Endothelial cell of umbilical vein (primary cell): ENCODE measurements around the gene TET2. TPM values are rescaled to one million over a fixed set of nuclear protein-coding genes. Genes with fewer than 3 reads are reported as not detected.

Source experiments
- BruUV-seq: library from RNA; stranded (reverse); fragments of 400-500 nt; replicated peaks from 2 replicates; lab custom pipeline; 2021; lab: Mats Ljungman, UMichigan
- CTCF ChIA-PET: fragments of 300-600, 350-600 bp; sonication (Branson Sonifier 250); formaldehyde crosslinking; loops from one replicate; lab custom pipeline; 2021; ENCODE audit warnings: antibody characterized with exemption, inconsistent platforms; lab: Charles Lee
- POLR2A ChIA-PET: fragments of 300-600, 350-600 bp; sonication (Branson Sonifier 250); formaldehyde crosslinking; loops from one replicate; lab custom pipeline; 2021; ENCODE audit warnings: antibody characterized with exemption, inconsistent platforms; lab: Charles Lee
- DNase-seq: peaks from one replicate; pipeline ENCODE4 v3.0.0-alpha.2; 2011; ENCODE audit warnings: low read depth, low spot score
- FAIRE-seq: peaks from 2 replicates; lab custom pipeline; 2011; peaks lifted over from hg19 to GRCh38; lab: Jason Lieb, UNC
- H2AFZ ChIP-seq: 2 replicates; pipeline ENCODE4 v1.6.0; 2012; ENCODE audit warnings: low read depth, low read length, control low read depth, inconsistent platforms
- H3K27ac ChIP-seq: 2 replicates; pipeline ENCODE4 v1.5.1; 2011; ENCODE audit warnings: low read depth, mild to moderate bottlenecking, control low read depth, low read length, moderate library complexity; ENCODE audit not compliant: insufficient read depth
- H3K27me3 ChIP-seq, 2 experiments: 2 replicates each; pipeline versions ENCODE4 v1.6.0 to v1.6.1; 2011; ENCODE audit warnings: low read length in 2 of 2, mixed read lengths in 1 of 2; ENCODE audit not compliant: control insufficient read depth in 2 of 2, insufficient read depth in 2 of 2
- H3K36me3 ChIP-seq, 2 experiments: 2 replicates in 1 of 2; 3 replicates in 1 of 2; pipeline ENCODE4 v1.5.1; 2011; ENCODE audit warnings: low read length in 2 of 2, mild to moderate bottlenecking in 1 of 2, moderate library complexity in 1 of 2; ENCODE audit not compliant: control insufficient read depth in 2 of 2, insufficient read depth in 2 of 2; ENCODE audit errors: extremely low read depth in 1 of 2
- H3K4me1 ChIP-seq: 3 replicates; pipeline ENCODE4 v1.5.1; 2011; ENCODE audit warnings: mild to moderate bottlenecking, low read length; ENCODE audit not compliant: control insufficient read depth, insufficient read depth; ENCODE audit errors: extremely low read depth
- H3K4me2 ChIP-seq: 2 replicates; pipeline ENCODE4 v1.6.1; 2011; ENCODE audit warnings: low read length, control low read depth, mixed read lengths; ENCODE audit not compliant: insufficient read depth
- H3K4me3 ChIP-seq, 3 experiments: fragments of 200-600 bp in 1 of 3; sonication (generic), shearing (Covaris generic) in 1 of 3; replicated peaks in 1 of 3; 2 replicates each; pipeline ENCODE4 v1.5.1; 2011 to 2016; ENCODE audit warnings: control low read depth in 3 of 3, low read length in 3 of 3, mild to moderate bottlenecking in 2 of 3, inconsistent platforms in 1 of 3, low read depth in 1 of 3, moderate library complexity in 1 of 3; ENCODE audit not compliant: insufficient read depth in 1 of 3
- H3K79me2 ChIP-seq: 2 replicates; pipeline ENCODE4 v1.6.0; 2012; ENCODE audit warnings: low read length, inconsistent platforms; ENCODE audit not compliant: control insufficient read depth, insufficient read depth
- H3K9ac ChIP-seq: replicated peaks from 2 replicates; pipeline ENCODE3; 2011; ENCODE audit warnings: low read length, control low read depth; ENCODE audit not compliant: insufficient read depth; ENCODE audit errors: extremely low read depth
- H3K9me1 ChIP-seq: replicated peaks from 3 replicates; pipeline ENCODE4 v1.6.0; 2011; ENCODE audit warnings: mild to moderate bottlenecking, low read length; ENCODE audit not compliant: control insufficient read depth, insufficient read depth; ENCODE audit errors: extremely low read depth
- H3K9me3 ChIP-seq: replicated peaks from 2 replicates; pipeline ENCODE4 v1.5.1; 2012; ENCODE audit warnings: low read length, inconsistent platforms; ENCODE audit not compliant: control insufficient read depth, insufficient read depth
- H4K20me1 ChIP-seq: replicated peaks from 2 replicates; pipeline ENCODE3; 2011; ENCODE audit warnings: mild to moderate bottlenecking, low read length; ENCODE audit not compliant: control insufficient read depth, insufficient read depth; ENCODE audit errors: extremely low read depth
- EZH2 ChIP-seq: IDR thresholded peaks from 2 replicates; pipeline ENCODE4 v1.6.1; 2012; ENCODE audit warnings: borderline replicate concordance, low read depth, mild to moderate bottlenecking, moderate library complexity, low read length, inconsistent platforms; ENCODE audit not compliant: severe bottlenecking
- FOS ChIP-seq: IDR thresholded peaks from 2 replicates; pipeline ENCODE4 v1.6.1; 2011; ENCODE audit warnings: mild to moderate bottlenecking, low read length, moderate library complexity, borderline replicate concordance; ENCODE audit not compliant: insufficient read depth
- GATA2 ChIP-seq: IDR thresholded peaks from 2 replicates; pipeline ENCODE4 v1.7.0; 2011; ENCODE audit warnings: low read depth, mild to moderate bottlenecking, moderate library complexity, mixed read lengths, low read length; ENCODE audit not compliant: insufficient read length, insufficient read depth
- JUN ChIP-seq: IDR thresholded peaks from 2 replicates; pipeline ENCODE4 v1.6.1; 2011; ENCODE audit warnings: borderline replicate concordance, low read depth; ENCODE audit not compliant: insufficient read length, insufficient read depth
- MYC ChIP-seq: IDR thresholded peaks from one replicate; pipeline ENCODE4 v1.6.1; 2011; ENCODE audit warnings: mild to moderate bottlenecking, low read depth, low read length
- POLR2A ChIP-seq: IDR thresholded peaks from 2 replicates; pipeline ENCODE4 v1.6.1; 2012; ENCODE audit warnings: low read depth, mild to moderate bottlenecking, control low read depth, low read length
- POLR2AphosphoS5 ChIP-seq: IDR thresholded peaks from 2 replicates; pipeline ENCODE4 v1.6.1; 2012; ENCODE audit warnings: low read depth, mild to moderate bottlenecking, control low read depth, low read length, moderate library complexity; ENCODE audit not compliant: insufficient read depth
- dilution Hi-C: fragments of 300-500 bp; cut with MboI; formaldehyde crosslinking; loops from one replicate; pipeline ENCODE4 v1.15.0; 2019; ENCODE audit warnings: low sequenced_read_pairs; ENCODE audit not compliant: extremely low pct_ligation_motif_present
- intact Hi-C: fragments of 100-400 bp; cut with micrococcal nuclease; formaldehyde crosslinking; loops from one replicate; pipeline ENCODE4 v1.10.0; 2022
- polyA plus RNA-seq, 4 experiments: library from polyadenylated mRNA; depleted of rRNA in 3 of 4; stranded (reverse) in 3 of 4; unstranded in 1 of 4; fragments of >200 nt; gene quantifications; 2 replicates each; pipeline versions ENCODE4 v1.2.1 to v1.2.3, GENCODE V29; 2011 to 2012; ENCODE audit warnings: missing spikeins in 1 of 4
- total RNA-seq: library from RNA; stranded (reverse); gene quantifications from 2 replicates; pipeline ENCODE4 v1.2.3, GENCODE V29; 2021
- TF ChIP-seq, protein P1 (sequence below): IDR thresholded peaks from 2 replicates; pipeline ENCODE4 v1.6.1; 2011; ENCODE audit not compliant: insufficient read depth, insufficient read length
- TF ChIP-seq, protein P2 (sequence below), 2 donors: IDR thresholded peaks; 1 replicate in 1 of 2; 2 replicates in 1 of 2; pipeline ENCODE4 v1.5.1; 2011; ENCODE audit warnings: low read length in 2 of 2, mild to moderate bottlenecking in 2 of 2, moderate library complexity in 2 of 2, control low read depth in 1 of 2, inconsistent platforms in 1 of 2, low read depth in 1 of 2; ENCODE audit not compliant: insufficient read depth in 1 of 2; ENCODE audit errors: extremely low read depth in 1 of 2

TET2 gene
- total and polyA plus RNA-seq, 2 donors (not counting 3 experiments of a cell fraction or from before 2014, with no cell fraction given), result 4.8 to 17.5 TPM

DNA sequence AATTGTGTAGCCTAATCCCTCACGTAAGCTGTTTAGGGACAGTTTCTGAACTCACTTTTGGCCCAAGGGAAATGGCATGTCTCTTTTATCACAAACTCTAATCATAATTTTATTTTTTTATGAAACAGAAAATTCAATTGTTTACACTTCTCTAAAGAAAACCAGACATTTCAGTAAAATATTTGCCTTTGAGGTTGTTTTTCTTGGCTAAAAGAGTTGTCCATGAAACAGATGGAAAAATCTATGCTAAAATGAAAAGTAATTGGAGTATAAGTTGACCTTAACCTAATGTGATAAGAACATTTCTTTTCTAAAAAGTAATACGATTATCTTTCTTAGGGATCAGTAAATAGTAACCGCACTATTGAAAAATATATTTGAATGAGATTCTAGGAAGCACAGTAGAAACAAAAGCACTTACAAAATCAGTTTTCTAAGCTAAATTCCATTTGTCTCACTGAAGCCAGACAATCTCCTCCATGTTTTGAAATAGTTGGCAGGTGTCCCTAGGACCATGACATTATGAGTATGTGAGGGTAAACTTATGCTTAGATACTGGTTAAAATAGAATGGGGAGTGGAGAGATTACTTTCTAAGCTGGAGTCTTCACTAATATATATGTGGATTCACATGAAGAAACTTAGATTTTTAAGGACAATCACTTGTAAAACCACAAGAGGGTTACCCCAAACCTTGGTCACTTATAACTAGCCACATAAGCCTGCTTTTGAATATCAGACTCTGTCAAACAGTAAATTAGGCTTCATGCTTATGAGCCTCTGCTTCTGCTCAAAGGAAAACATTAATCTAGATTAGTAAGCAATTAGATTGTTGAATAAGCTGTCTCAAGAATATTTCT lies 20.1 kb upstream of the TET2 start:
- BruUV-seq, result no TSS peak
- DNase-seq (peak; percentile 9), FAIRE-seq (no peak)
- Histone ChIP-seq H3K27ac (no peak overlapping the region), H3K27me3 (no peaks in the 10 kb centered on the region), H3K4me2 (no peak overlapping the region), H4K20me1 (no peaks in the 10 kb centered on the region), H3K9me1 (no peaks in the 10 kb centered on the region), H3K4me1 (peaks cover 3% of the 10 kb centered on the region), H2AFZ (no peak overlapping the region), H3K36me3 (no peaks in the 10 kb centered on the region), H3K4me3 (no peak overlapping the region), H3K9me3 (no peaks in the 10 kb centered on the region), H3K79me2 (no peaks in the 10 kb centered on the region), H3K9ac (no peak overlapping the region)
- intact Hi-C loops (no loop called here), dilution Hi-C loops (no loop called here)
- no peak for TF ChIP-seq GATA2
- TF ChIP-seq JUN, result no peak
- TF ChIP-seq POLR2AphosphoS5, result no peak
- no peak for TF ChIP-seq FOS
- TF ChIP-seq, protein P1, sequence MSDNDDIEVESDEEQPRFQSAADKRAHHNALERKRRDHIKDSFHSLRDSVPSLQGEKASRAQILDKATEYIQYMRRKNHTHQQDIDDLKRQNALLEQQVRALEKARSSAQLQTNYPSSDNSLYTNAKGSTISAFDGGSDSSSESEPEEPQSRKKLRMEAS, result no peak
- TF ChIP-seq MYC, result no peak
- TF ChIP-seq, protein P2, sequence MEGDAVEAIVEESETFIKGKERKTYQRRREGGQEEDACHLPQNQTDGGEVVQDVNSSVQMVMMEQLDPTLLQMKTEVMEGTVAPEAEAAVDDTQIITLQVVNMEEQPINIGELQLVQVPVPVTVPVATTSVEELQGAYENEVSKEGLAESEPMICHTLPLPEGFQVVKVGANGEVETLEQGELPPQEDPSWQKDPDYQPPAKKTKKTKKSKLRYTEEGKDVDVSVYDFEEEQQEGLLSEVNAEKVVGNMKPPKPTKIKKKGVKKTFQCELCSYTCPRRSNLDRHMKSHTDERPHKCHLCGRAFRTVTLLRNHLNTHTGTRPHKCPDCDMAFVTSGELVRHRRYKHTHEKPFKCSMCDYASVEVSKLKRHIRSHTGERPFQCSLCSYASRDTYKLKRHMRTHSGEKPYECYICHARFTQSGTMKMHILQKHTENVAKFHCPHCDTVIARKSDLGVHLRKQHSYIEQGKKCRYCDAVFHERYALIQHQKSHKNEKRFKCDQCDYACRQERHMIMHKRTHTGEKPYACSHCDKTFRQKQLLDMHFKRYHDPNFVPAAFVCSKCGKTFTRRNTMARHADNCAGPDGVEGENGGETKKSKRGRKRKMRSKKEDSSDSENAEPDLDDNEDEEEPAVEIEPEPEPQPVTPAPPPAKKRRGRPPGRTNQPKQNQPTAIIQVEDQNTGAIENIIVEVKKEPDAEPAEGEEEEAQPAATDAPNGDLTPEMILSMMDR (IDR thresholded peaks at IDR 0.05; ENCODE audit: extremely low read depth in 1 of 2, insufficient read depth in 1 of 2, low read depth in 1 of 2, low read length in 2 of 2), result no peak
- TF ChIP-seq POLR2A, result no peak
- no peak for TF ChIP-seq EZH2
- ChIA-PET CTCF (no interaction called here), POLR2A (no interaction called here)
